ENCODE results near the gene ZCCHC4.

Gene ZCCHC4

GRCh38 chr4:25377572-25378436 is 65.2 kb downstream of the ZCCHC4 start:
- no peak for DNase-seq (ENCODE audit: low read depth in 2 of 2)

GRCh38 chr4:25378437-25378743 is 65.8 kb downstream of the ZCCHC4 start:
- DNase-seq (ENCODE audit: low read depth in 2 of 2), result no peak

- no peak for DNase-seq (ENCODE audit: low read depth in 2 of 2)
These were observed 67.0 kb downstream of the ZCCHC4 start for GRCh38 chr4:25379591-25379990.

GRCh38 chr4:25383647-25384046 is 71.1 kb downstream of the ZCCHC4 start:
- no peak for DNase-seq (ENCODE audit: low read depth in 2 of 2)

GRCh38 chr4:25386926-25387325 is 74.4 kb downstream of the ZCCHC4 start:
- no peak for DNase-seq (ENCODE audit: low read depth in 2 of 2)

GRCh38 chr4:25397305-25397704 is 84.7 kb downstream of the ZCCHC4 start:
- no peak for DNase-seq (ENCODE audit: low read depth in 2 of 2)

GRCh38 chr4:25399510-25399909 is 86.9 kb downstream of the ZCCHC4 start:
- no peak for DNase-seq (ENCODE audit: low read depth in 2 of 2)

- DNase-seq (ENCODE audit: low read depth in 2 of 2), result no peak
These were observed 88.5 kb downstream of the ZCCHC4 start for GRCh38 chr4:25401066-25401465.

- no peak for DNase-seq (ENCODE audit: low read depth in 2 of 2)
These were observed 89.9 kb downstream of the ZCCHC4 start for GRCh38 chr4:25402521-25402920.

- DNase-seq (ENCODE audit: low read depth in 2 of 2), result no peak
These were observed 91.1 kb downstream of the ZCCHC4 start for GRCh38 chr4:25403699-25404098.

- no peak for DNase-seq (ENCODE audit: low read depth in 2 of 2)
These were observed 92.9 kb downstream of the ZCCHC4 start for GRCh38 chr4:25405453-25405852.

- DNase-seq (ENCODE audit: low read depth in 2 of 2), result no peak
These were observed 93.6 kb downstream of the ZCCHC4 start for GRCh38 chr4:25406081-25406692.

GRCh38 chr4:25410820-25411529 is 98.4 kb downstream of the ZCCHC4 start:
- no peak for DNase-seq (ENCODE audit: low read depth in 2 of 2)

GRCh38 chr4:25413261-25413660 is 100.7 kb downstream of the ZCCHC4 start:
- DNase-seq (ENCODE audit: low read depth in 2 of 2), result no peak

GRCh38 chr4:25417014-25417413 is 104.4 kb downstream of the ZCCHC4 start:
- no peak for DNase-seq (ENCODE audit: low read depth in 2 of 2)

Data from stimulated activated CD8-positive, alpha-beta memory T cell treated with anti-CD3 and anti-CD28 coated beads, Interleukin-2, amount 100 ng/mL, for 1 hour (primary cell).